ENCODE measurements around the gene NTRK1. TPM values are rescaled to one million over a fixed set of nuclear protein-coding genes. Genes with fewer than 3 reads are reported as not detected.

The NTRK1 gene
- total and polyA plus RNA-seq, 3 donors from 2014 or later = 4.7 to 38.8 (median 14.6) TPM

DNA sequence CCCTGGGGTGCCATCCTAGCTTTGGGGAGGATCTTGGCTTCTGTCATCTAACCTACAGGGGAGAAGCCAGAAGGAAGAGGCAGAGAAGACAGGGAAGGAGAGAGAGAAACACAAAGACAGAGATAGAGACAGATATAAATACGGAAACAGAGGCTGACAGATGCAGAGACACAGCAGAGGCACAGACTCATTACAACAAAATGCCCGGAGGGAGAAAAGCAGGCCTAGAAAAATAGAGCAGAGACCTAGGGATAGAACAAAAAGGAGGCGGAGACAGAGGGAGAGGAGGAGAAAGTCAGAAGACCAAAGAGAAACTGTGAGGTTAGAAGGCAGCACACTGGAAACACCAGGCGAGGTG is 34.8 kb downstream of the NTRK1 start:
- TF ChIP-seq, protein P1, sequence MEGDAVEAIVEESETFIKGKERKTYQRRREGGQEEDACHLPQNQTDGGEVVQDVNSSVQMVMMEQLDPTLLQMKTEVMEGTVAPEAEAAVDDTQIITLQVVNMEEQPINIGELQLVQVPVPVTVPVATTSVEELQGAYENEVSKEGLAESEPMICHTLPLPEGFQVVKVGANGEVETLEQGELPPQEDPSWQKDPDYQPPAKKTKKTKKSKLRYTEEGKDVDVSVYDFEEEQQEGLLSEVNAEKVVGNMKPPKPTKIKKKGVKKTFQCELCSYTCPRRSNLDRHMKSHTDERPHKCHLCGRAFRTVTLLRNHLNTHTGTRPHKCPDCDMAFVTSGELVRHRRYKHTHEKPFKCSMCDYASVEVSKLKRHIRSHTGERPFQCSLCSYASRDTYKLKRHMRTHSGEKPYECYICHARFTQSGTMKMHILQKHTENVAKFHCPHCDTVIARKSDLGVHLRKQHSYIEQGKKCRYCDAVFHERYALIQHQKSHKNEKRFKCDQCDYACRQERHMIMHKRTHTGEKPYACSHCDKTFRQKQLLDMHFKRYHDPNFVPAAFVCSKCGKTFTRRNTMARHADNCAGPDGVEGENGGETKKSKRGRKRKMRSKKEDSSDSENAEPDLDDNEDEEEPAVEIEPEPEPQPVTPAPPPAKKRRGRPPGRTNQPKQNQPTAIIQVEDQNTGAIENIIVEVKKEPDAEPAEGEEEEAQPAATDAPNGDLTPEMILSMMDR (IDR thresholded peaks at IDR 0.05) = no peak
- no peak for TF ChIP-seq POLR2A (IDR thresholded peaks at IDR 0.05)
- Histone ChIP-seq H3K27me3 (no peaks in the 10 kb centered on the region), H3K4me3 (peak overlapping the region in 1 of 2 donors; percentile 58), H3K9me3 (no peaks in the 10 kb centered on the region), H3K36me3 (ENCODE audit: low read depth, missing control alignments) (no peaks in the 10 kb centered on the region), H3K4me1 (peaks cover 25% of the 10 kb centered on the region), H3K27ac (peak overlapping the region; percentile 73 to 90)
- WGBS, 2 donors = 56 to 85% methylated on average over 4 of the region's 4 CpGs
- DNase-seq = no peak
- intact Hi-C loops (cut with DNase I; ENCODE audit: low total_unique reads) = no loop called here

DNA sequence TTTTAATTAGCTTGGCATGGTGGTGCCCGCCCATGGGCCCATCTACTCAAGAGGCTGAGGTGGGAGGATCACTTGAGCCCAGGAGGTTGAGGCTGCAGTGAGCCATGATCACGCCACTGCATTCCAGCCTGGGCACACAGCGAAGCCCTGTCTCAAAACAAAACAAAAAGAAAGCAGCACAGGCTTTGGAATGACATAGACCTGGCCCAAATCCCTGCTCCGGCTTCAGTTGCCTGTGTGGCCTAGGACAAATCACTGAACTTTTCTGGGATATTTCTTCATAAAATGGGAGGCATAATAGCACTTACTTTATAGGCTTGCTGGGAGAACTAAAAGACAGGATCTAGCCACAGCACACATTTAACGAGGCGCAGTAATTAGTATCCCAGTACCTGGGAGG is 35.3 kb downstream of the NTRK1 start:
- intact Hi-C loops (cut with DNase I; ENCODE audit: low total_unique reads) = no loop called here
- no peaks in the 10 kb centered on the region for H3K27me3 ChIP-seq
- 74 to 86% methylated on average over 5 to 6 of the region's 6 CpGs for WGBS, 2 donors

DNA sequence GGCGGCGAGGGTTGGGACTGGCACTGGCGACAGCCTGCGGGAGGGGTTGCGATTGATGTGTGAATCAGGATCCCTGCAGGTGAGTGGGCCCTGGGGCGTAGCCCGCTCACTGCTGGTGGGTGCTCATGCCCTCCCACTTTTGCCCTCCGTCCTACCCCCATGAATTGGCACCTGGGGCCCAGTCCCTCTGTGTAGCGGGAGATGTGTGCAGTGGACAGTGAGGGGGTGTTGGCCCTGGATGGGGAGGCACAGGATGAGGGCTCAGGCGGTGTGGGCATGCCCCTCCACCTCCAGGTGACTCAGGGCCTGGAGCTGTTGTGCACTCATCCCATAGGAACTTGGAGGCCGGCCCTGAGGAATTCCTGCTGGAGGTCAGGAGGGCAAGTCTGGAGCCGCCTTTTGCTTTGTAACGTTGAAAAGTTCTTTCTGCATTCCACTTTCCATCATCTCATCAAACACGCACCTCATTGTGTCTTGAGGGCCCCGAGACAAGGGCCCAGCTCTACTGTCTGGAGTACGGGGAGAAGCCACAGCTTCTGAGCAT is 35.9 kb downstream of the NTRK1 start:
- H3K27me3 ChIP-seq = no peaks in the 10 kb centered on the region
- H3K27ac ChIP-seq = peak overlapping the region in 1 of 2 donors; percentile 90
- H3K4me1 ChIP-seq = peaks cover 33% of the 10 kb centered on the region
- WGBS, 2 donors = 68 to 69% methylated on average over 6 to 16 of the region's 16 CpGs
- H3K36me3 ChIP-seq (ENCODE audit: low read depth, missing control alignments) = no peaks in the 10 kb centered on the region
- no peak for TF ChIP-seq POLR2A (IDR thresholded peaks at IDR 0.05)
- TF ChIP-seq, protein P1 (IDR thresholded peaks at IDR 0.05) = no peak
- DNase-seq = no peak
- intact Hi-C loops (cut with DNase I; ENCODE audit: low total_unique reads) = no loop called here
- no peaks in the 10 kb centered on the region for H3K9me3 ChIP-seq
- no peak overlapping the region for H3K4me3 ChIP-seq

More for the DNA sequence above, 35.3 kb downstream of the NTRK1 start:
- H3K4me1 ChIP-seq = peaks cover 30% of the 10 kb centered on the region
- DNase-seq = no peak
- TF ChIP-seq POLR2A (IDR thresholded peaks at IDR 0.05) = no peak
- TF ChIP-seq, protein P1 (IDR thresholded peaks at IDR 0.05) = no peak
- H3K4me3 ChIP-seq = no peak overlapping the region
- no peaks in the 10 kb centered on the region for H3K9me3 ChIP-seq
- no peaks in the 10 kb centered on the region for H3K36me3 ChIP-seq (ENCODE audit: low read depth, missing control alignments)
- peak overlapping the region in 1 of 2 donors; percentile 90 for H3K27ac ChIP-seq

DNA sequence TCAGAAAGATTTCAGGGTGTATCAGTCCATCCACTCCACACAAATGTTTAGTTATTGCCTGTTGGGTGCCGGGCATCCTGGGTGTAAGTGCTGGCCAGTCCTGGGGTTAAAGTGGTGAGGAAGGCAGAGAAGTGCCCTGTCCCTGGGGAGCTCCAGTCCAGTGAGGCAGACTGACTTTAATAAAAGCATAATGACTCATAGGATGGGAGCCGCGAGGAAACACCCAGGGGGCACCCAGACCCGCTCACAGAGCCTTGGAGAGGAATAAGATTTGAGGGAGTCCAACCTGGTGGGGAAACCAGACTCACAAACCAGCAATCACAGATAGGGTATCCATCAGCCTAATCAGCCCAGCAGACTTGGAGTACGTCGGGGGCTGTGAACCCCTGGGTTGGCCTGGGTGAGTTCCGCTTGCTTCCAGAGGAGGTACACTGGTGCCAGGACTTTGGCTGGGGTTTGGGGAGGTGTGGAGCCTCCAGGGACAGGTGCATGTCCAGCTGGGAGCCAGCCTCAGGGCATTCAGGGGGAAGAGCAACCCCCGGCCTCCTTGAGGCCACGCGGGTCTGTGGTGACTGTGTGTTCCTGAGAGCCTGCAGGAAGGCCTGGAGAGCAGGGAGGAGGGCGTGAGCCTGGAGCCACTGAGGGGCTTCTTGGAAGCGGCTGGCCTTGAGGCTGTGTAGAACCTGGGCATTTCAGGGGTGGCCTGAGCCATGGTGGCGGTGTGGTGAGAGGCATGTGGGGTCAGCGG is 36.6 kb downstream of the NTRK1 start:
- no peak for DNase-seq
- no peaks in the 10 kb centered on the region for H3K9me3 ChIP-seq
- peaks cover 40% of the 10 kb centered on the region for H3K4me1 ChIP-seq
- 68 to 75% methylated on average over 8 to 14 of the region's 14 CpGs for WGBS, 2 donors
- H3K36me3 ChIP-seq (ENCODE audit: low read depth, missing control alignments) = no peaks in the 10 kb centered on the region
- H3K4me3 ChIP-seq = no peak overlapping the region
- TF ChIP-seq, protein P1 (IDR thresholded peaks at IDR 0.05) = no peak
- TF ChIP-seq POLR2A (IDR thresholded peaks at IDR 0.05) = no peak
- H3K27ac ChIP-seq = peak overlapping the region; percentile 18 to 90
- no peaks in the 10 kb centered on the region for H3K27me3 ChIP-seq
- intact Hi-C loops (cut with DNase I; ENCODE audit: low total_unique reads) = no loop called here

Measured in testis (tissue), 3 donors.